Measurements from ENCODE around the gene SPARCL1.
"Not testable (repeated sequence)": the region's sequence is repeated elsewhere in the genome, so short reads cannot be mapped to it uniquely, and the experiment has no call there.

The SPARCL1 gene

GRCh38 chr4:87499403-87500091, 29.6 kb downstream of the SPARCL1 start:
- DNase-seq = peak; percentile 4

DNA sequence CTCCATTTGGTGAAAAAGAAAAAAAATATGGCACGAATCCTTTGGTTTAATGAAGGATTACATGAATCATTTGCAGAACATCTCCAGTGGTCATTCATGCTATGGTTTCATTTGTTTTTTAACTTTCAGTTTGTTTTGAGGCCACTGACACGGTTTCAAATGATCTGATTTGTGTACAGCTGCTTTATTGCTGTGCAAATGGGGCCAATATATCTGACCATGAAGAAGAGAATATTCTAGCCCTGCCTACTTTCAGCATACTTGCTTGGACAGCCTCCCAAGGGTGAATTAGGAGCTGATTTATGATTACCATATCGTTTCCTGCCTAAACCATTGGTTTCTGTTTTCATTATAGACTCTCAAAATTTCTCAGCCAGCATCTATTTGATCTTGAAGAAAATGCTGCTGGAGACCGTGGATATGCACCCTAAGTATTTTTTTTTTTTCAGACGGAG, 30.7 kb downstream of the SPARCL1 start:
- no peak for DNase-seq

GRCh38 chr4:87497578-87497977, 31.6 kb downstream of the SPARCL1 start:
- no peak for DNase-seq

DNA sequence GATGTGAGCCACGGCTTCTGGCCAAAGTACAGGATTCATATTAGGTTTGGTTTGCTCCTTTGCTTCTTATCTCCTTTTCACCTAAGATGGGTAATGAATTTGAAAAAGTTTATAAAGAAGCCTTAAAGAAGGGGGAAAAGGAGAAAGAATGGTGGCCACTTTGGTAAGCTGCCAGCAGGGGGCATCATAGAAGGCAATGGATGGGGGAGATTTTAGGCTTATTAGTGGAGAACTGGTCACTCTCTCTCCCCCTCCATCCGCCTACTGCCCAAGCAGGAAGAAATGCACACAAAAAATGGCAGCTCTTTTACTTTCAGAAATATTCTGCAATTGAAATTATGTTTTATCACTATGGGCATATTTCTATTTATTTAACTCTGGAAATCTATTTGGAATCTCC, 32.0 kb downstream of the SPARCL1 start:
- DNase-seq = no peak

GRCh38 chr4:87493115-87493514, 36.1 kb downstream of the SPARCL1 start:
- no peak for DNase-seq

DNA sequence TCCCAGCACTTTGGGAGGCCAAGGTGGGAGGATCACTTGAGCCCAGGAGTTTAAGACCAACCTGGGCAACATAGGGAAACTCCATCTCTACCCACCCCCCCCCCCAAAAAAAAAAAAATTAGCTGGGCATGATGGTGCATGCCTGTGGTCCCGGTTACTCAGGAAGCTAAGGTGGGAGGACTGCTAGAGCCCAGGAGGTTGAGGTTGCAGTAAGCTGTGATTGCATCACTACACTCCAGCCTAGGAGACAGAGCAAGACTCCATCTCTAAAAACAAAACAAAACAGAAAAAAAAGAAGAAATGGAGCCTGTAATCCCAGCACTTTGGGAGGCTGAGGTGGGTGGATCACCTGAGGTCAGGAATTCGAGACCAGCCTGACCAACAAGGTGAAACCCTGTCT, 37.3 kb downstream of the SPARCL1 start:
- not testable (repeated sequence) for DNase-seq

DNA sequence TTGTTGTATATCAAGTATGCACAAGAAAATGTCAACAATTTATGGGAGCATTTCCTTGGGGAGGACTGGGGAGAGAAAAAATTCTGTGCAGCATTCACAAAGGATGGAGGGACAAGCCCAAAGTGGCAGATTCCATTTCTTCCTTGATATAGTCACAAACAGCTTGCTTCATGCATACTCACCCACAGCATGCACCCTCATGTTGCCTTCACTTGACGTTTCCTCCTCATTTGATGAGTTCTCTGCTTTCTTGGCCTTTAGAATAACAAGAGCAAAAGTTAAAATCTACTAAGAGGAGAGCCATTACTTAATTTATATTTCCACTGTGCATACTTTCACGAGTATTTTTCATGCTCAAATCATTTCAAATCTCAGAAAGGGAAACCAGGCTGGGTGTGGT, 37.7 kb downstream of the SPARCL1 start:
- no peak for DNase-seq

GRCh38 chr4:87490664-87491369, 38.4 kb downstream of the SPARCL1 start:
- no peak for DNase-seq

DNA sequence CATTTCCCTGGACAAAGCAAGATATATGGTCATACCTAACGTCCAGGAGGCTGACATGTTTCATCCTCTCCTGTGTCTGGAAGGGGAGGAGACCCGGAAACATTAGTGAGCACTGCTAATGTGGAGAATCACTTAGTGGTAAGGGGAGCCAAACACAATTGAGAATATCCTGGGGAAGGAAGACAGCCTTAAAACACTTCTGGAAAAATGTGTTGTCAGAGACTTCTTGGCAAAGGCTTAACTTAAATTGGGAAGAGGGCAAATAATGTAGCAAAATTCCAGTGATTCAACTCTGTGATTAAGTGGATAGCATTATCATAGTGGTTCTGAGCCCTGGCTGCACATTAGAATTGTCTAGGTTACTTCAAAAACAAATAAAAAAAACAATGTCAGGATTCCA, 39.5 kb downstream of the SPARCL1 start:
- no peak for DNase-seq

DNA sequence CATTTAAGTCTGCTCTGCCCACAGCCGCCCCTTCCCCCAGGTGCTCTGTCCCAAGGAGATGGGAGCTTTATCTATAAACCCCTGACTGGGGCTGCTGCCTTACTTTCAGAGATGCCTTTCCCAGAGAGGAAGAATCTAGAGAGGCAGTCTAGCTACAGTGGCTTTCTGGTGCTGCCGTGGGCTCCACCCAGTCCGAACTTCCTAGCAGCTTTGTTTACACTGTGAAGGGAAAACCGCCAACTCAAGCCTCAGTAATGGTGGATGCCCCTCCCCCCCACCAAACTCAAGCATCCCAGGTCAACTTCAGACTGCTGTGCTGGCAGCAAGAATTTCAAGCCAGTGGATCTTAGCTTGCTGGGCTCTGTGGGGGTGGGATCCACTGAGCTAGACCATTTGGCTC, 40.5 kb downstream of the SPARCL1 start:
- DNase-seq = not testable (repeated sequence)

GRCh38 chr4:87483247-87483646, 45.9 kb downstream of the SPARCL1 start:
- not testable (repeated sequence) for DNase-seq

GRCh38 chr4:87481377-87481776, 47.8 kb downstream of the SPARCL1 start:
- no peak for DNase-seq

- no peak for DNase-seq
These were observed 50.4 kb downstream of the SPARCL1 start for GRCh38 chr4:87478732-87479250.

DNA sequence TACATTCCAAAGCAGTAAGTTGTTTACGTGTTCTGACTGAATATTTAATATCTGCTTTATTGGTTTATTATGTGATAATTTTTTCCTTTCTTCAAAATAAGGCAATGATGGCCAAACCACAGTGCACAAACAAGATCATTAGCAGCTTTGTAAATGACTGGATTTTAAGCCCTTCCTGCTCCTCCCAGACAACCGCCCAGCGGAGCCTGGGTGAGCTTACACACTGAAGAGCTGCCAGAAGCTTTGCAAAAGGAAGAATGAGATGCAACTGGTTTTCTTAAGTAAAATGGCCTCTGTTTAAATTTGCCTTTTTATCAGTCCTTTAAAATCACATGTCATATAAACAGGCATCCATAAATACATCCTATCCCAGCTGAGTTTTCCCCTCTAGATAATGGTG, 52.2 kb downstream of the SPARCL1 start:
- no peak for DNase-seq

DNA sequence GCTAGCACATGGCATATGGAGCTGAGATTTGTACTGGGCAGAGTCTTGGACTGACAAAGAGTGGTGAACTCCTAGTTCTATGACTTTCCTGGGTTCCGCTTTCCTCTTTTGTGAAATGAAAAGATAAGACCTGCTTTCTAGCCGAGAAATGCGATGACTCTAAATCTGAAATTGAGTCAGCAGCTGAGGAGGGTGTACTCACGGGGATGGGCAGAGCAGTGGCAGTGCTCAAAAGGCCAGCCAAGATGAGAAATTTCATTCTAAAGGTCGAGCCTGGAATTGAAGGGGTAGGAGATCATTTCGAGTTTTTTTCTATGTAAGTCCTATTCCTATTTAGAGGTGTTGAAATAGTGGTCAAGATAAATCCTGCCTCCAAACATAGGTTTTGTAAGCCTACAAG, 59.8 kb downstream of the SPARCL1 start:
- no peak for DNase-seq

DNA sequence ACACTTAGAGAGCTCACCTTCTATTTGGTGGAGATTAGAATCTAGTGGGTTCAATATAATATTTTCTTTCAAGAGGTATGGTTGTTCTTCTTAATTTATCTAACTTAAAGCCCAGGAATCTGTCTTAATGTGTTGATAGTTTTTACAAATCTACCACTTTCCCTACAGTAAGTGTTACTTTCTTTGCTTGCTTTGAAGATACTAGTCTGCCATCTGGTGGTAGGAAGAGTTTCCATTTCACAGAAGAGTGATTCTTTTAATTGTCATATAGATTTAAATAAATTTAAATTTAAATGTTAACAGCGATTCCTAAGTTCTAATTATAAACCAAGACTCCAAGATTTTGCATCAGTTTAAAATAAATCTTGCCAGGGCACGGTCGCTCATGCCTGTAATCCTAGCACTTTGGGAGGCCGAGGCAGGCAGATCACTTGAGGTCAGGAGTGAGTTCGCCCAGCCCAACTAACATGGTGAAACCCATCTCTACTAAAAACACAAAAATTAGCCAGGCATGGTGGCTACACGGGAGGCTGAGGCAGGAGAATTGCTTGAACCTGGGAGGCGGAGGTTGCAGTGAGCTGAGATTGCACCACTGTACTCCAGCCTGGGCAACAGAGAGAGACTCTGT, 63.3 kb downstream of the SPARCL1 start:
- no peak for DNase-seq

DNA sequence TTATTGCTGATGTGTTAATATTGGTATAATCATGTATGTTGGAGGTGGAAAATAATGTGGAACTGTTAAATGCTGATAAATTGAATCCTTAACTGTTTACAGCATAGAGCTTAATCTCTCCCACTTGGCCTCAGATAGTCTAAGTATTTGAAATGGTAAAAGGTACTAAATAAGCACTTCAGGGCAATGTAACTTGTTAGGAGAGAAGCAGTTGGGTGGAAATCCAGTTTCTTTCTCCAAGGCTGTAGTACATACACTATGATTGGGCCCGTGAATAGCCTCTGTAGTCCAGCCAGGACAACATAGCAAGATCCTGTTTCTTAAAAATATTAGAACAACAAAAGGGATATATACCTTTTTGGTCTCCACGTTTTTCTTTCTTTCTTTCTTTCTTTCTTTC, 67.1 kb downstream of the SPARCL1 start:
- no peak for DNase-seq

GRCh38 chr4:87461281-87461700, 67.9 kb downstream of the SPARCL1 start:
- no peak for DNase-seq

DNA sequence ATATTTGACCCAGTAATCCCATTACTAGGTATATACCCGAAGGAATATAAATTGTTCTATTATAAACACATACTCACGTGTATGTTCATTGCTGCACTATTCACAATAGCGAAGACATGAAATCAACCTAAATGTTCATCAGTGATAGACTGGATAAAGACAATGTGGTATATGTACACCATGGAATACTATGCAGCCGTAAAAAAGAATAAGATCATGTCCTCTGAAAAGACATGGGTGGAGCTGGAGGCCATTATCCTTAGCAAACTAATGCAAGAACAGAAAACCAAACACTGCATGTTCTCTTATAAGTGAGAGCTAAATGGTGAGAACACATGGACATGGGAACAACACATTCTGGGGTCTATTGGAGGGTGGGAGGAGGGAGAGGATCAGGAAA, 70.3 kb downstream of the SPARCL1 start:
- no peak for DNase-seq

DNA sequence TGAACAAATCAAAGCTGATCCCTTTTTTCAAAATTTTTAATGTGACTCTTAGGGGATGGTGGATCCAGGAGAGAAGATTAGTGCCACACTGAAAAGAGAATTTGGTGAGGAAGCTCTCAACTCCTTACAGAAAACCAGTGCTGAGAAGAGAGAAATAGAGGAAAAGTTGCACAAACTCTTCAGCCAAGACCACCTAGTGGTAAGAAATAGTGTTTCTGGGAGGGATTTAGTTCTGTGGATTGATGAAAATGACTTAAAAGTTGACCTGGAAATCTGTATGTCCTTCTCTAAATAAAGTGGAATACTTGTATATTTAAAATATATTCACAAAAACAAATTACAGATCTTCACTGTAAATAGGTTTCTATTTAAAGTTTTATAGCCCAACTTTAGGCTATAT, 77.6 kb downstream of the SPARCL1 start:
- no peak for DNase-seq

GRCh38 chr4:87446375-87446774, 82.8 kb downstream of the SPARCL1 start:
- DNase-seq = not testable (repeated sequence)

GRCh38 chr4:87445964-87446363, 83.2 kb downstream of the SPARCL1 start:
- DNase-seq = no peak

DNA sequence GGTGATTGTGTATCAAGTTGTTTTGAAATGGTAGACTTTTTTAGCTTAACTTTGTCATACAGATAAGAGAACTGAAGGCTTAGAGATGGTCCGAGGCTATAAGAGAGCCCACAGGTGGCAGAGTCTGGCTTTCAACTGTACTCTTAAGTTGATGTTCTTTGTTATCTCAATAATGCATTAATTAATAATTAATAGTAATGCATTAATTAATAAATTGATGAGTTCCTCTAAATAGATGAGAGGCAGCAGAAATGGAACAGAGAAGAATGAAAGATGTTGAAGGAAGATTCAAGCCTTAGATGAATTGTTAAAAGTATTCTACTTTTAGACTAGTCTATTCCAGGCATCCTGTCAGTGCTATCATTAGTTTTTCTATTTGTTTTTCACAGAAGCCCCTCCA, 84.4 kb downstream of the SPARCL1 start:
- no peak for DNase-seq

GRCh38 chr4:87442889-87443288, 86.3 kb downstream of the SPARCL1 start:
- no peak for DNase-seq
